Stimulated activated naive CD8-positive, alpha-beta T cell treated with anti-CD3 and anti-CD28 coated beads, Interleukin-15, amount 100 ng/mL, for 72 hours (primary cell): Measurements from ENCODE around the gene FAM20B.

Experiments used
- ATAC-seq: fragments of 150-1000 bp; cut with Tn5 transposase; 2 replicates; pipeline ENCODE4 v1.10.0; 2021; ENCODE audit warnings: mild to moderate bottlenecking, moderate library complexity
- DNase-seq, 2 donors: peaks; one replicate each; pipeline ENCODE4 v3.0.0; 2021 to 2022
- H3K27ac Mint-ChIP-seq, 2 donors: one replicate each; pipeline ENCODE4 v1.8.0; 2022; ENCODE audit warnings: mild to moderate bottlenecking in 2 of 2, mixed read lengths in 2 of 2, moderate library complexity in 2 of 2
- H3K27me3 Mint-ChIP-seq: one replicate; pipeline ENCODE4 v1.8.0; 2022; ENCODE audit warnings: mixed read lengths
- H3K4me1 Mint-ChIP-seq: one replicate; pipeline ENCODE4 v1.8.0; 2022; ENCODE audit warnings: mild to moderate bottlenecking, mixed read lengths
- H3K4me3 Mint-ChIP-seq, 2 donors: one replicate each; pipeline ENCODE4 v1.8.0; 2022; ENCODE audit warnings: mild to moderate bottlenecking in 2 of 2, mixed read lengths in 2 of 2, moderate library complexity in 1 of 2
- H3K9me3 Mint-ChIP-seq, 2 donors: one replicate each; pipeline ENCODE4 v1.8.0; 2022; ENCODE audit warnings: mixed read lengths in 2 of 2

FAM20B gene

GRCh38 chr1:179121159-179121938, 95.7 kb downstream of the FAM20B start:
- ATAC-seq (peak; percentile 61), DNase-seq (peak; percentile 13 to 21)
- H3K27ac Mint-ChIP-seq: no peak overlapping the region
- no peaks in the 10 kb centered on the region for H3K9me3 Mint-ChIP-seq
- no peak overlapping the region for H3K4me3 Mint-ChIP-seq
- H3K27me3 Mint-ChIP-seq: no peaks in the 10 kb centered on the region
- H3K4me1 Mint-ChIP-seq: no peaks in the 10 kb centered on the region

DNA sequence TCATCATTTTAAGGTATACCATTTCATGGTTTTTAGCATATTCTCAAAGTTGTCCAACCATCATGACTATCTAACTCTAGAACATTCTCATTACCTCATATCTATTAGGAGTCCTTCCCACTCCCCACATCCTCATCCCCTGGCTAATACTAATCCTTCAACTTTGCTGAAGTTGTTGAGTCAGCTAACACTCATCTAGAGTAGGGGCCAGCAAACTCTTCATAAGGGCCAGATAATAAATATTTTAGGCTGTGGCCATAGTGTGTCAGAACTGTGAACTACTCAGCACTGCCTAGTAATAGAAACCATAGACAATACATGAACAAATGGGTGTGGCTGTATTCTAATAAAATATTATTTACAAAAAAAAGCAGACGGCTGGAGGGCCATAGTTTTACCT, 99.2 kb downstream of the FAM20B start:
- Mint-ChIP-seq H3K27ac (peak overlapping the region in 1 of 2 donors; percentile 35), H3K4me1 (peaks cover 20% of the 10 kb centered on the region), H3K9me3 (no peaks in the 10 kb centered on the region), H3K4me3 (no peak overlapping the region), H3K27me3 (no peaks in the 10 kb centered on the region)
- ATAC-seq (no peak), DNase-seq (no peak)
